H1 (cell line): ENCODE measurements around the gene IGF2BP3. TPM values are rescaled to one million over a fixed set of nuclear protein-coding genes. Genes with fewer than 3 reads are reported as not detected.

ENCODE experiments used
- CTCF ChIA-PET: fragments of 300-600 bp; sonication (Branson Sonifier 250); formaldehyde crosslinking; loops from one replicate; lab custom pipeline; 2021; ENCODE audit not compliant: partially characterized antibody; lab: Charles Lee
- POLR2A ChIA-PET: fragments of 300-600 bp; sonication (Branson Sonifier 250); formaldehyde crosslinking; loops from one replicate; lab custom pipeline; 2021; ENCODE audit warnings: inconsistent platforms; ENCODE audit not compliant: partially characterized antibody; lab: Charles Lee
- DNase-seq, 2 experiments: peaks; one replicate each; pipeline versions ENCODE4 v3.0.0 to v3.0.0-alpha.2; 2010 to 2022; ENCODE audit warnings: low spot score in 2 of 2, low read depth in 1 of 2, mixed read lengths in 1 of 2
- FAIRE-seq: peaks from 2 replicates; lab custom pipeline; 2011; peaks lifted over from hg19 to GRCh38; lab: Jason Lieb, UNC
- H2AFZ ChIP-seq: 2 replicates; pipeline ENCODE4 v1.8.1; 2012; ENCODE audit warnings: low read length, inconsistent platforms
- H2AK5ac ChIP-seq: 2 replicates; pipeline ENCODE4 v1.6.1; 2013; ENCODE audit warnings: low read depth, low read length
- H2BK120ac ChIP-seq: replicated peaks from 2 replicates; pipeline ENCODE3; 2013; ENCODE audit warnings: low read depth, low read length, inconsistent platforms
- H2BK12ac ChIP-seq: 2 replicates; pipeline ENCODE4 v1.6.1; 2013; ENCODE audit warnings: low read depth, low read length
- H2BK15ac ChIP-seq: 2 replicates; pipeline ENCODE4 v1.6.1; 2013; ENCODE audit warnings: low read length
- H2BK20ac ChIP-seq: 2 replicates; pipeline ENCODE4 v1.6.1; 2013; ENCODE audit warnings: low read length
- H2BK5ac ChIP-seq: 2 replicates; pipeline ENCODE4 v1.6.1; 2013; ENCODE audit warnings: low read depth, low read length
- H3K14ac ChIP-seq: 2 replicates; pipeline ENCODE4 v1.6.1; 2013; ENCODE audit warnings: inconsistent platforms; ENCODE audit not compliant: insufficient read length
- H3K18ac ChIP-seq: 2 replicates; pipeline ENCODE4 v1.6.1; 2013; ENCODE audit warnings: low read length; ENCODE audit errors: extremely low read depth
- H3K23ac ChIP-seq: 2 replicates; pipeline ENCODE4 v1.6.1; 2013; ENCODE audit warnings: inconsistent platforms; ENCODE audit not compliant: insufficient read length
- H3K23me2 ChIP-seq: 2 replicates; pipeline ENCODE4 v1.6.1; 2013; ENCODE audit warnings: low read depth, low read length
- H3K27ac ChIP-seq: 2 replicates; pipeline ENCODE4 v1.6.1; 2011; ENCODE audit warnings: low read depth, low read length, inconsistent platforms
- H3K27me3 ChIP-seq, 4 experiments: replicated peaks in 1 of 4; 1 replicate in 1 of 4; 2 replicates in 3 of 4; pipeline versions ENCODE4 v1.6.1 to v1.8.1; 2011 to 2013; ENCODE audit warnings: low read length in 3 of 4, mild to moderate bottlenecking in 3 of 4, inconsistent platforms in 2 of 4, mixed read lengths in 2 of 4, moderate library complexity in 1 of 4; ENCODE audit not compliant: control insufficient read depth in 3 of 4, insufficient read depth in 3 of 4; ENCODE audit errors: extremely low read depth in 1 of 4
- H3K36me3 ChIP-seq, 4 experiments: 2 replicates each; pipeline versions ENCODE4 v1.6.1 to v1.8.1; 2011 to 2013; ENCODE audit warnings: mild to moderate bottlenecking in 4 of 4, low read length in 3 of 4, moderate library complexity in 2 of 4, control low read depth in 1 of 4, inconsistent platforms in 1 of 4; ENCODE audit not compliant: insufficient read depth in 4 of 4, control insufficient read depth in 2 of 4
- H3K4ac ChIP-seq: replicated peaks from 2 replicates; pipeline ENCODE3; 2013; ENCODE audit warnings: low read length, low read depth, mixed read lengths, inconsistent platforms; ENCODE audit not compliant: insufficient read length
- H3K4me1 ChIP-seq, 4 experiments: replicated peaks in 1 of 4; 1 replicate in 1 of 4; 2 replicates in 3 of 4; pipeline versions ENCODE4 v1.6.1 to v1.8.1; 2011 to 2013; ENCODE audit warnings: low read length in 3 of 4, inconsistent platforms in 2 of 4, mixed read lengths in 1 of 4; ENCODE audit not compliant: insufficient read depth in 4 of 4, control insufficient read depth in 3 of 4
- H3K4me2 ChIP-seq, 2 experiments: 2 replicates each; pipeline versions ENCODE4 v1.6.1 to v1.8.1; 2011 to 2013; ENCODE audit warnings: low read depth in 2 of 2, low read length in 2 of 2, control low read depth in 1 of 2, inconsistent platforms in 1 of 2, mild to moderate bottlenecking in 1 of 2; ENCODE audit not compliant: insufficient read depth in 1 of 2
- H3K4me3 ChIP-seq, 4 experiments: fragments of 200-600, 300-600 bp in 1 of 4; sonication (generic), shearing (Covaris generic), sonication (Bioruptor Twin) in 1 of 4; 2 replicates each; pipeline versions ENCODE4 v1.5.1 to v1.8.1; 2011 to 2016; ENCODE audit warnings: low read length in 4 of 4, low read depth in 3 of 4, control low read depth in 2 of 4, inconsistent platforms in 2 of 4, mild to moderate bottlenecking in 2 of 4, mixed read lengths in 1 of 4, moderate library complexity in 1 of 4; ENCODE audit not compliant: insufficient read depth in 2 of 4; ENCODE audit errors: extremely low read depth in 1 of 4
- H3K56ac ChIP-seq: replicated peaks from 2 replicates; pipeline ENCODE3; 2013; ENCODE audit warnings: low read depth, mild to moderate bottlenecking, mixed read lengths, low read length, inconsistent platforms; ENCODE audit not compliant: insufficient read length
- H3K79me1 ChIP-seq: 2 replicates; pipeline ENCODE4 v1.6.1; 2013; ENCODE audit warnings: low read depth, low read length, control low read depth
- H3K79me2 ChIP-seq, 2 experiments: 2 replicates each; pipeline versions ENCODE4 v1.6.1 to v1.8.1; 2012 to 2013; ENCODE audit warnings: low read length in 2 of 2, mild to moderate bottlenecking in 2 of 2, inconsistent platforms in 1 of 2; ENCODE audit not compliant: insufficient read depth in 2 of 2, control insufficient read depth in 1 of 2
- H3K9ac ChIP-seq, 4 experiments: replicated peaks in 1 of 4; 1 replicate in 1 of 4; 2 replicates in 3 of 4; pipeline versions ENCODE4 v1.6.1 to v1.8.1; 2011 to 2013; ENCODE audit warnings: low read depth in 3 of 4, low read length in 3 of 4, control low read depth in 2 of 4, mild to moderate bottlenecking in 2 of 4, moderate library complexity in 2 of 4, inconsistent platforms in 1 of 4; ENCODE audit errors: extremely low read depth in 1 of 4
- H3K9me3 ChIP-seq, 2 experiments: 2 replicates each; pipeline versions ENCODE4 v1.6.1 to v1.8.1; 2012 to 2013; ENCODE audit warnings: mild to moderate bottlenecking in 2 of 2, moderate library complexity in 2 of 2, control low read depth in 1 of 2, inconsistent platforms in 1 of 2, low read depth in 1 of 2, low read length in 1 of 2, mixed read lengths in 1 of 2; ENCODE audit not compliant: insufficient read depth in 2 of 2
- H4K20me1 ChIP-seq, 2 experiments: replicated peaks in 1 of 2; 2 replicates each; pipeline versions ENCODE3 to v1.8.1; 2011 to 2013; ENCODE audit warnings: inconsistent platforms in 2 of 2, low read length in 2 of 2, mild to moderate bottlenecking in 1 of 2; ENCODE audit not compliant: insufficient read depth in 2 of 2, control insufficient read depth in 1 of 2
- H4K5ac ChIP-seq: 2 replicates; pipeline ENCODE4 v1.6.1; 2013; ENCODE audit warnings: low read length, low read depth, mixed read lengths, inconsistent platforms; ENCODE audit not compliant: insufficient read length
- H4K8ac ChIP-seq: 2 replicates; pipeline ENCODE4 v1.8.0; 2013; ENCODE audit warnings: mild to moderate bottlenecking, moderate library complexity, low read length, inconsistent platforms; ENCODE audit not compliant: insufficient read depth; ENCODE audit errors: extremely low read depth
- H4K91ac ChIP-seq: replicated peaks from 2 replicates; pipeline ENCODE3; 2013; ENCODE audit warnings: low read length, mixed read lengths, inconsistent platforms; ENCODE audit not compliant: insufficient read length
- CREB1 ChIP-seq: IDR thresholded peaks from 2 replicates; pipeline ENCODE4 v1.6.1; 2012; ENCODE audit warnings: inconsistent platforms
- EGR1 ChIP-seq: IDR thresholded peaks from 2 replicates; pipeline ENCODE4 v1.6.1; 2011; ENCODE audit warnings: low read depth, low read length, borderline replicate concordance
- RAD21 ChIP-seq, 2 experiments: IDR thresholded peaks in 1 of 2; conservative IDR thresholded peaks in 1 of 2; 2 replicates each; pipeline ENCODE4 v1.6.1; 2011; ENCODE audit warnings: low read depth in 2 of 2, low read length in 2 of 2, improper control_type of control experiment in 1 of 2, inconsistent platforms in 1 of 2, mild to moderate bottlenecking in 1 of 2, moderate library complexity in 1 of 2
- SIN3A ChIP-seq, 2 experiments: IDR thresholded peaks in 1 of 2; conservative IDR thresholded peaks in 1 of 2; 2 replicates each; pipeline ENCODE4 v1.6.1; 2011 to 2012; ENCODE audit warnings: low read length in 2 of 2, improper control_type of control experiment in 1 of 2, low read depth in 1 of 2, mild to moderate bottlenecking in 1 of 2
- TAF1 ChIP-seq: IDR thresholded peaks from 2 replicates; pipeline ENCODE4 v1.6.1; 2011; ENCODE audit warnings: mild to moderate bottlenecking, low read depth, low read length
- WGBS, 2 experiments: shearing (Covaris generic) in 1 of 2; methylation state at CpG; one replicate each; pipeline versions ENCODE4 v1.1.6 to v1.1.7; 2013 to 2015; ENCODE audit warnings: low lambda C conversion rate in 2 of 2, mixed read lengths in 2 of 2, inconsistent platforms in 1 of 2, low coverage in 1 of 2, missing lambda C conversion rate in 1 of 2; ENCODE audit not compliant: insufficient replicate concordance in 2 of 2, insufficient coverage in 1 of 2, insufficient read length in 1 of 2; ENCODE audit errors: extremely low coverage in 1 of 2, missing lambda C conversion rate in 1 of 2; 5-methylcytosine and 5-hydroxymethylcytosine counted together
- polyA plus RNA-seq, 7 experiments: library from polyadenylated mRNA; depleted of rRNA in 3 of 7; stranded (reverse) in 5 of 7; unstranded in 2 of 7; fragments of >200 nt in 5 of 7; fragments of 200-250 nt in 2 of 7; gene quantifications; 1 replicate in 5 of 7; 2 replicates in 1 of 7; 4 replicates in 1 of 7; pipeline versions ENCODE4 v1.2.1 to v1.2.3, GENCODE V29; 2011 to 2013; ENCODE audit warnings: missing spikeins in 2 of 7, mixed read lengths in 2 of 7
- total RNA-seq: library from RNA; stranded (reverse); fragmentation: NEBNext Ultra II Directional; extraction: Animal tissue kit (Norgen Biotek cat#: 25700); gene quantifications from 2 replicates; pipeline ENCODE4 v1.2.1, GENCODE V29; 2021
- TF ChIP-seq, protein P1 (sequence below): IDR thresholded peaks from 2 replicates; pipeline ENCODE4 v1.6.1; 2012; ENCODE audit warnings: low read length, inconsistent platforms

IGF2BP3 gene
- total and polyA plus RNA-seq, 2 of the 8 experiments (the other 6 are each of a cell fraction or from before 2014, with no cell fraction given): 66.3 to 193 TPM

DNA sequence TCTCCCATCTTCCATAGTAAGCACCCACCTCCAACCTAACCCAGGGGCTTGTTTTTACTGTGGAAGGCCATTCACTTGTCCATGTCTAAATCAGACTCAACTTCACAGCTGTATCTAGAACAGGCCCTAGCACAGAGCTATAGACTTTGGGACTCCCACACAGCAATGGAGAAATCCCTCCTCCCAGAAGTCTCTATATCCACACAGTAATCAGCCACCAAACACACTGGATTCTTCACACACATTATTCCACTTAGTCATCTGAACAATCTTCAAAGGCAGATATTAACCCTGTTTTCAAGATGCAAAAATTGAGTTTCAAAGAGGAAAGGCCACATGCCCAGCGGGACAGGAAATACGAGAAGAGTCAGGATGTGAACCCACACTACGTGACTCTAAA is 89.3 kb downstream of the IGF2BP3 start:
- H4K8ac ChIP-seq: no peak overlapping the region
- H3K56ac ChIP-seq: no peak overlapping the region
- POLR2A ChIA-PET: interaction anchor here (1.1 to 1.2 kb wide), 2 partner anchors 14 to 37 kb away, joined by 3 to 4 read pairs; no protein-coding TSS in a partner anchor
- no peak overlapping the region for H2AK5ac ChIP-seq
- H3K4me2 ChIP-seq: no peak overlapping the region
- CTCF ChIA-PET: interaction anchor here (1.1 to 1.5 kb wide), 2 partner anchors 10 to 109 kb away, joined by 3 to 8 read pairs; no protein-coding TSS in a partner anchor
- no peak overlapping the region for H3K4me3 ChIP-seq
- H2BK12ac ChIP-seq: no peak overlapping the region
- H3K9ac ChIP-seq: no peak overlapping the region
- no peak overlapping the region for H3K18ac ChIP-seq
- H3K14ac ChIP-seq: no peak overlapping the region
- no peaks in the 10 kb centered on the region for H3K9me3 ChIP-seq
- WGBS, 2 experiments: 88% methylated on average over 3 of the region's 3 CpGs; no CpG with 5 or more reads in 1 of the 2 experiments
- FAIRE-seq (no peak), DNase-seq (no peak)
- H2BK15ac ChIP-seq: no peak overlapping the region
- H3K23ac ChIP-seq: no peak overlapping the region
- H4K5ac ChIP-seq: no peak overlapping the region
- no peak overlapping the region for H3K4ac ChIP-seq
- no peaks in the 10 kb centered on the region for H3K27me3 ChIP-seq
- no peak overlapping the region for H2BK5ac ChIP-seq
- no peak overlapping the region for H4K91ac ChIP-seq
- no peak overlapping the region for H2BK20ac ChIP-seq
- H4K20me1 ChIP-seq: peaks cover 16 to 21% of the 10 kb centered on the region in 2 experiments
- peaks cover 6 to 96% of the 10 kb centered on the region in 2 experiments; a peak in 3 of 4 replicates for H3K79me2 ChIP-seq
- peaks cover 13% of the 10 kb centered on the region for H3K79me1 ChIP-seq
- no peak overlapping the region for H2BK120ac ChIP-seq
- H2AFZ ChIP-seq: no peak overlapping the region
- H3K23me2 ChIP-seq: no peaks in the 10 kb centered on the region
- peaks cover 0 to 5% (median 0%) of the 10 kb centered on the region in 4 experiments; a peak in 1 of 7 replicates for H3K4me1 ChIP-seq
- no peak overlapping the region for H3K27ac ChIP-seq
- peaks cover 0 to 22% (median 4%) of the 10 kb centered on the region in 4 experiments; a peak in 4 of 8 replicates for H3K36me3 ChIP-seq
- TF ChIP-seq EGR1 (no peak), RAD21 (IDR thresholded peaks at IDR 0.05 in 1 of 2, conservative IDR thresholded peaks at IDR 0.05 in 1 of 2; ENCODE audit: low read depth in 2 of 2, low read length in 2 of 2) (no peak), TAF1 (no peak), CREB1 (no peak), SIN3A (conservative IDR thresholded peaks at IDR 0.05 in 1 of 2, IDR thresholded peaks at IDR 0.05 in 1 of 2; ENCODE audit: low read depth in 1 of 2, low read length in 2 of 2) (no peak)
- TF ChIP-seq, protein P1, sequence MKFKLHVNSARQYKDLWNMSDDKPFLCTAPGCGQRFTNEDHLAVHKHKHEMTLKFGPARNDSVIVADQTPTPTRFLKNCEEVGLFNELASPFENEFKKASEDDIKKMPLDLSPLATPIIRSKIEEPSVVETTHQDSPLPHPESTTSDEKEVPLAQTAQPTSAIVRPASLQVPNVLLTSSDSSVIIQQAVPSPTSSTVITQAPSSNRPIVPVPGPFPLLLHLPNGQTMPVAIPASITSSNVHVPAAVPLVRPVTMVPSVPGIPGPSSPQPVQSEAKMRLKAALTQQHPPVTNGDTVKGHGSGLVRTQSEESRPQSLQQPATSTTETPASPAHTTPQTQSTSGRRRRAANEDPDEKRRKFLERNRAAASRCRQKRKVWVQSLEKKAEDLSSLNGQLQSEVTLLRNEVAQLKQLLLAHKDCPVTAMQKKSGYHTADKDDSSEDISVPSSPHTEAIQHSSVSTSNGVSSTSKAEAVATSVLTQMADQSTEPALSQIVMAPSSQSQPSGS: no peak
